ENCODE data around the gene DESI2.

Gene DESI2

GRCh38 chr1:244757091-244757939, 104.4 kb downstream of the DESI2 start:
- TF ChIP-seq CTCF (conservative IDR thresholded peaks at IDR 0.05; ENCODE audit: low read depth, low read length), result no peak
- no peak for DNase-seq (ENCODE audit: low read depth)
- no peak overlapping the region for H3K4me3 ChIP-seq (ENCODE audit: low read length)
